RWPE1 (cell line): Measurements from ENCODE around the gene PITX1.

Experiments
- CTCF ChIA-PET: fragments of 350-600 bp; sonication (Branson Sonifier 250); formaldehyde crosslinking; extraction: SDS; loops from one replicate; lab custom pipeline; 2021; lab: Yijun Ruan, JAX
- POLR2A ChIA-PET: fragments of 400-600 bp; formaldehyde crosslinking; extraction: SDS; loops from one replicate; lab custom pipeline; 2020; ENCODE audit warnings: antibody characterized with exemption; ENCODE audit not compliant: low non-redundant PET; lab: Yijun Ruan, JAX
- DNase-seq: peaks from one replicate; pipeline ENCODE4 v3.0.0; 2012; ENCODE audit warnings: low spot score
- H3K27ac ChIP-seq: fragments of 450-650 bp; 2 replicates; pipeline ENCODE4 v1.5.1; 2017
- TF ChIP-seq, protein P1 (sequence below): fragments of 450-650 bp; conservative IDR thresholded peaks from 2 replicates; pipeline ENCODE4 v1.5.1; 2017; ENCODE audit warnings: low read depth, mild to moderate bottlenecking

Gene PITX1

DNA sequence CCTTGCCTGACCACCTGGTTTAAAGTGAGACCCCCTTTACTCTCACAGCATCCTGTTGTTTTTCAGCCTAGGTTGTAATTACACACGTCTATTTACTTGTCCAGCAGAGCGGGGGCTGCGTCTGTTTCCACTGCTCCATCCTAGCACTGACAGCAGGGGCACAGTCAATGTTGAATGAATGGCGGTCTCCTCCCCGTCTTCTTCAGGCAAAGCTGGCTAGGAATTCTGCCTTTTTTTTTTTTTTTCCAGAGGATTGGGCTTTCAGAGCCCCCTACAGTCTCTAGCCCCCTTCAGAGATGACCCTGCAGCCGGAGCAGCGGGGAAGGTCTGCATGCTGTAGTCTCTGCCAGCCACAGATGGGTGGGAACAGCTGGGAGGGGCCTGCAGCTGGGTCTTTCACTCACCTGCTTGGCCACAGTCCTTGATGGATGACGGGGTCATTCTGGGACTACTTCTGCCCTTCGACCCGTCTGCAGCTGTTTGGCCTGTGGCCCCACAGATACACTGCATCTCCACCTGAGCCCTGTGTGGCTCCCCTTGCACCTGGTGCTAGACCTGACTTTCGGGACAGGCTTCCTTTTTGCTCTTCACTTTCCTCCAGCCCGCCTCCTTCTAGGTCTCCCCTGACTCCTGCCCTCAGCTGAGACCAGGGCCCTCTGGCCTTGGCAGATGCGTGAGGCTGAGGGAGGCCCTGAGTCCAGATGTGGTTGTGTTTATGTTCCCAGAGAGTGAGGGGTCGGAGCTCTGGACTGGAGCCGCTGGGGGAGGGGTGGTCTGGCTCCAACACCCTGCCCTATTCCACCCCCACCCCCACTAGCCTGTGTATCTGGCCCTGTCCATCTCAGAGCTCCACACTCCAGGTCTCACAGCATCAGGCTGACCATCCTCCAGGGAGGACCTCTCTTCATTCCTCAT, 8.0 kb downstream of the PITX1 start:
- no peak for DNase-seq
- peak overlapping the region; percentile 88 for H3K27ac ChIP-seq
- TF ChIP-seq, protein P1, sequence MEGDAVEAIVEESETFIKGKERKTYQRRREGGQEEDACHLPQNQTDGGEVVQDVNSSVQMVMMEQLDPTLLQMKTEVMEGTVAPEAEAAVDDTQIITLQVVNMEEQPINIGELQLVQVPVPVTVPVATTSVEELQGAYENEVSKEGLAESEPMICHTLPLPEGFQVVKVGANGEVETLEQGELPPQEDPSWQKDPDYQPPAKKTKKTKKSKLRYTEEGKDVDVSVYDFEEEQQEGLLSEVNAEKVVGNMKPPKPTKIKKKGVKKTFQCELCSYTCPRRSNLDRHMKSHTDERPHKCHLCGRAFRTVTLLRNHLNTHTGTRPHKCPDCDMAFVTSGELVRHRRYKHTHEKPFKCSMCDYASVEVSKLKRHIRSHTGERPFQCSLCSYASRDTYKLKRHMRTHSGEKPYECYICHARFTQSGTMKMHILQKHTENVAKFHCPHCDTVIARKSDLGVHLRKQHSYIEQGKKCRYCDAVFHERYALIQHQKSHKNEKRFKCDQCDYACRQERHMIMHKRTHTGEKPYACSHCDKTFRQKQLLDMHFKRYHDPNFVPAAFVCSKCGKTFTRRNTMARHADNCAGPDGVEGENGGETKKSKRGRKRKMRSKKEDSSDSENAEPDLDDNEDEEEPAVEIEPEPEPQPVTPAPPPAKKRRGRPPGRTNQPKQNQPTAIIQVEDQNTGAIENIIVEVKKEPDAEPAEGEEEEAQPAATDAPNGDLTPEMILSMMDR = no peak

DNA sequence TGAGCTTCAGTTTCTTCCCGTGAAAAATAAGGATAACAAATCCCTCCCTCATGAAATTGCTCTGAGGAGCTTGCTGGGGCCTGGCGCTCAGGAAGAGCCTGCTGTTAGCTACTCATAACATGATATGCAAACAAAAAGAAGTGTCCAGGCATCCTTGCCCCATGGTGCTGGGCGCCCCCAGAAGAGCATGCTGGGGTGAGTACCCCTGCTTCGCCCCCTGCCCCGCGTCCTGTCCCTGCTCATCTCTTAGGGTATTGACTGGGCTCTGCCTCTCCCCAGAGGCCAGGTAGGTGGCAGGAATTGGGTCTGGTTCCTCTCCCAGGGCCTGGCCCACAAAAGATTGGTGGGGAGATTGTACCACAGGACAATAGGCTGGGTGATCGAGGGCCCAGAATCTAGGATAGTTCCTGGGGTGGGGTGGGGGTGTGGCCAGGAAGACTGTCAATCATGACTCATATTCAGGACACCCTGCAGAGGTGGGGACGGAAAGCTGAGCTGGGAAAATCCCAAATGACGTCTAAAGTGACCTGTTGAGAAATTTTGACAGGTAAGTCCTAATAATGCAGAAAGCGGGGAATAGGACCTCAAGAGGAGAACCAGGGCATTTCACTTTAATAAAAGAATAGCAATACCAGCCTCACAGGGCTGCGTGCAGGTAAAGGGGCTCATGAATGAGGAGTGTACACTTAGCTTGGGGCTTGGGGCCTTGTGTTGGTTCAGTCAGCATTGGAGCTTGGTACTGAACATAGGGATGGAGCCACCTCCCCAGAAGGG, 8.9 kb downstream of the PITX1 start:
- DNase-seq = peak; percentile 98
- ChIA-PET POLR2A (no interaction called here), CTCF (interaction anchor here (0.6 to 1.5 kb wide), 6 partner anchors 13 to 266 kb away, joined by 3 to 8 read pairs (median 4); partner anchors contain the start of gene DDX46)
- TF ChIP-seq, protein P1 = no peak
- H3K27ac ChIP-seq = peak overlapping the region; percentile 88

More for the DNA sequence above, 8.0 kb downstream of the PITX1 start:
- ChIA-PET CTCF (interaction anchor here (0.6 to 1.1 kb wide), 3 partner anchors 13 to 166 kb away, joined by 3 to 4 read pairs (median 3); no protein-coding TSS in a partner anchor), POLR2A (interaction anchor here (0.5 to 0.6 kb wide), 3 partner anchors 8 to 1444 kb away, joined by 3 to 4 read pairs (median 3); no protein-coding TSS in a partner anchor)

DNA sequence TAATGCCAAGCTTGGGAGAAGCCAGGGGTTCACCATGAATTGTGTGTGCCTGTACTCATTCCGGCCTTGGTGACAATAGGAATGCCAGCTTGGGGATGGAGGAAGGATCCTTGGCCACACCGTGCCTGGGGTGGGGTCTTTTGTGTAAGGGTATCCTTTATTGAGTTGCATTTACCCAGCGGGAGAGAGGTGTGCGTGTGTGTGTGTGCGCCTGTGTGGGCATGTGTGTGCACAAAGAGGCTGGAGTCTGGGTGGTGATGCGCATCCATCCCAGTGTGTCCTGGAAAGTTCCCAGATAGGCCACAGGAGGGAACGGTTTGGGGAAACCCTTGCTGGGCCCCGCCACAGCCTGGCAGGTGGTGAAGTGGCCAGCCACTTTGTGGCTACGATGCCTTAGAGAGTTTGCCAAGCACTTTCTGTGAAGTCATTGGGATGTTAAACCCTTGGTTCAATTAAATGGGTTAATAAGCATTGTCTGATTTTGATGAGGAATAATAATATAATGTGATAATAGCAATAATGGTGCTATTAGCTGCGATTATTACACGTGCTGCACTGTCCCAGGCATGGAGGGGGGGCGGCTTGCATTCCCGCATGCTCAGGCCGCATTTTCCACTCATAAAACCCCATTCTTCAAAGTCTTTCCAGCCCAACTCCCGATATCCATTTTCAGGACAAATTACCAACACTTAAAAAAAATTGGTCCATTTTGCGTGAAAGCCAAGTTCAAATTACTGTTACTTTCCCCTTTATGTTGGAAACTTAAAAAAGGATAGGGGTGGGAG, 13.7 kb downstream of the PITX1 start:
- ChIA-PET POLR2A (no interaction called here), CTCF (interaction anchor here (0.6 kb wide), 1 partner anchor 13 kb away, joined by 3 read pairs; no protein-coding TSS in a partner anchor)
- H3K27ac ChIP-seq = no peak overlapping the region; the same call in 1 of the 2 replicates
- DNase-seq = no peak
- TF ChIP-seq, protein P1 = no peak

DNA sequence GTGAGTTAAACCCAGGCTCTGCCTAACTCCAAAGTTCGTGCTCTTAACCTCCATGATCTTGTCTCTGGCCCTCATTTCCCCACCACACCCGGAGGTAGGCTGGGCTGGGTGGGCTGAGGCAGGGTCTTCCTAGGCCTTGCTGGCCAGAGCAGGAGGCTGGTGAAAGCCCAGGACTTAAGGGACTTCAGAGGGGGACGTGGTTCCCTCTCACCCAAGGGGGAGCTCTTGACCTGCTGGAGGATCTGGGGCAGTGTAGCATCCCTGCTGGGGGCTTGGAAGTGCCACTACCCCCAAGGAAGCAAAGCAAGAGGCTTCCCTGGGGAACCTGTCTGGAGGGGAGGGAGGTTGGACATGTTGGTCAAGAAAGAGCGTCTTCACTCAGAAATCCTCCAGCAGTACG, 14.7 kb downstream of the PITX1 start:
- TF ChIP-seq, protein P1 = no peak
- CTCF ChIA-PET = interaction anchor here (0.7 kb wide), 1 partner anchor 164 kb away, joined by 3 read pairs; no protein-coding TSS in a partner anchor
- DNase-seq = no peak
- POLR2A ChIA-PET = no interaction called here
- no peak overlapping the region; the same call in 1 of the 2 replicates for H3K27ac ChIP-seq

DNA sequence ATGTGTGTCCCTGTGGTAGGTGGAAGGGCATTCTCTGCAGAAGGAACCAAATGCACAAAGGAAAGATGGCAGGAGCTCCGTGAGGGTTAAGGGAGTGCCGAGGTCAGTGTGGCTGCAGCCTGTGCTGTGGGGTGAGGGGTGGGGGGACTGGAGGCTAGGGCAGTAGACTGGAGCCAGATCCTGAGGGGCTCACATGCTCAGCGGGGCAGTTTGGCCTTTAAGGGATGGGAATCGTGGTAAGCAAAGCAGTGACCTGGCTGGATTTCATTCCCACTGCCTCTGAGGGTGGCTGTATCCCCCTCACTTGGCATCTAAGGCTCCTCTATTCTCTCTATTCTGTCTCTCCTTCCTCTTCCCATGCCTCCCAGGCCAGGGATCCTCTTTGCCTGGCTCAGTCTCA, 15.6 kb downstream of the PITX1 start:
- ChIA-PET POLR2A (no interaction called here), CTCF (interaction anchor here (0.5 to 0.7 kb wide), 2 partner anchors 21 to 165 kb away, joined by 3 read pairs; no protein-coding TSS in a partner anchor)
- TF ChIP-seq, protein P1 = no peak
- no peak for DNase-seq
- no peak overlapping the region for H3K27ac ChIP-seq
